Mesodermal cell (in vitro differentiated cells): ENCODE measurements around the gene ZFHX3. TPM values are rescaled to one million over a fixed set of nuclear protein-coding genes. Genes with fewer than 3 reads are reported as not detected.

Experiments
- H3K27ac ChIP-seq: 2 replicates; pipeline ENCODE4 v1.7.0; 2013; ENCODE audit warnings: mild to moderate bottlenecking, low read depth, low read length, moderate library complexity; ENCODE audit not compliant: severe bottlenecking
- H3K36me3 ChIP-seq: 2 replicates; pipeline ENCODE4 v1.7.1; 2013; ENCODE audit warnings: mild to moderate bottlenecking, low read length, moderate library complexity; ENCODE audit not compliant: control insufficient read depth, insufficient read depth
- H3K4me1 ChIP-seq: one replicate; pipeline ENCODE4 v1.7.1; 2013; ENCODE audit warnings: mild to moderate bottlenecking, low read length; ENCODE audit not compliant: insufficient read depth, control insufficient read depth, poor library complexity, severe bottlenecking
- H3K4me3 ChIP-seq: 2 replicates; pipeline ENCODE4 v1.7.0; 2013; ENCODE audit warnings: low read length, control low read depth, mild to moderate bottlenecking; ENCODE audit not compliant: insufficient read depth, poor library complexity, severe bottlenecking; ENCODE audit errors: extremely low read depth
- H3K9me3 ChIP-seq: 2 replicates; pipeline ENCODE4 v1.7.1; 2013; ENCODE audit warnings: mild to moderate bottlenecking, low read length, moderate library complexity; ENCODE audit not compliant: control insufficient read depth
- WGBS, 2 experiments: methylation state at CpG; one replicate each; pipeline ENCODE4 v1.1.5; 2013; ENCODE audit warnings: missing lambda C conversion rate in 2 of 2; ENCODE audit not compliant: insufficient coverage in 2 of 2; 5-methylcytosine and 5-hydroxymethylcytosine counted together
- polyA plus RNA-seq, 2 experiments: library from polyadenylated mRNA; stranded (reverse); fragments of 50-300 nt; gene quantifications; one replicate each; pipeline ENCODE4 v1.2.3, GENCODE V29; 2013

ZFHX3 gene
- polyA plus RNA-seq (2013, experiment 1 of 2), result 5.9 TPM
- polyA plus RNA-seq (2013, experiment 2 of 2), result 4.4 TPM

DNA sequence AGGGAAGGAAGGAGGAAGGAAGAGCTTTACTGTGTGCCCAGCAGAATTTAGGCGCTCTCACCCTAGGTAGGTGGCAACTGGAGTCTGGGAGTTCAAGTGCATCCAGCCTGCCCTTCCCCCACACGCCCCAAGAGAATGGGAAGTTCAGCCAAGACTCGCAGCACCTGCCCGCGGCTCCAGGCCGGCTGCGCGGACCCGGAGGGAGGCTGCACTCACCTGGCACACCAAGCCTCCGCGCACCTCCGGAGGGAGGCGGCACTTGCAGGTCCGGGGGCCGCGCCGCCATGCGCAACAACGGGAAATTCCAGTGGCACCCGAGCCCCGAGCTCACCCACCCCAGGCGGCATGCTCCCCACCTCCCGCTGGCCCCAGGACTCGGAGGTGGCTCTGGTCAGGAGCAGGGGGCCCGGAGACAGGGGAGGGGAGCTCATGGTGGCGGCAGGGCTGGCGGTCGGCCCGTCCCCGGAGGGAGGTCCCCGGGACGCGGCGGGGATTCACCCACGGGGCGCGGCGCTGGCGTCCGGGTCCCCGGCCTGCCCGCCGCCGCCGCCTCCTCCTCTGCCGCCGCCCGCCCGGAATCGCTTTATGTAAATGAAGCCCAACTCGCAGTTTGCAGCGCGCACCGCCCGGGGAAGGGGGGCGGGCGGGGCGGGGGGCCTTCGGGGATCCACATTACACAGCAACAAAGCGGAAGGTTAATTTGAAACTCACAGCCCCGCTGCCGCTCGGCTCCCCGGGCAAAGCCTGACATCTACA lies at the start of gene ZFHX3:
Gene ZFHX3, minus strand, starts transcription at position 593 of the 756 bp plus-strand sequence. CDS start 87,983 bp downstream, outside the sequence.
- 0 to 2% methylated on average over 31 to 57 of the region's 64 CpGs for WGBS, 2 experiments
- no peaks in the 10 kb centered on the region for H3K36me3 ChIP-seq
- peaks cover 70% of the 10 kb centered on the region for H3K4me1 ChIP-seq
- peak within 1 kb of the TSS; percentile 53 for H3K4me3 ChIP-seq
- peak within 1 kb of the TSS; percentile 77 for H3K27ac ChIP-seq
- no peaks in the 10 kb centered on the region for H3K9me3 ChIP-seq

DNA sequence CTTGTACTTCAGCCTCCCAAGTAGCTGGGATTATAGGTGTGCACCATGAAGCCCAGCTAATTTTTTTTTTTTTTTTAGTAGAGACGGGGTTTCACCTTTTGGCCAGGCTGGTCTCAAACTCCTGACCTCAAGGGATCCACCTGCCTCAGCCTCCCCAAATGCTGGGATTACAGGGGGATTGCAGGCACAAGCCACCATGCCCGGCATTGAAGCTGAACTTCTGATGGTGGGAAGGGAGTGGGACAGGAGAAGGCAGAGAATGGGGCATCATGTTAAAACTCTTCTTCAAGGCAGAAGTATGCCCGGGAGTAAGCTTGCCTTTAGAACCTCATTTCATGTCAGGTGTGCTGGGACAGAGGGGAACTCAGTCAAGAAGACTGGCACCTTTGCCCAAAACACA lies 48.6 kb upstream of the ZFHX3 start:
- Histone ChIP-seq H3K27ac (no peak overlapping the region), H3K4me1 (peaks cover 8% of the 10 kb centered on the region), H3K4me3 (no peak overlapping the region), H3K9me3 (peaks cover 6% of the 10 kb centered on the region), H3K36me3 (no peaks in the 10 kb centered on the region)
- WGBS, 2 experiments, result 80 to 100% methylated on average over 2 of the region's 3 CpGs

DNA sequence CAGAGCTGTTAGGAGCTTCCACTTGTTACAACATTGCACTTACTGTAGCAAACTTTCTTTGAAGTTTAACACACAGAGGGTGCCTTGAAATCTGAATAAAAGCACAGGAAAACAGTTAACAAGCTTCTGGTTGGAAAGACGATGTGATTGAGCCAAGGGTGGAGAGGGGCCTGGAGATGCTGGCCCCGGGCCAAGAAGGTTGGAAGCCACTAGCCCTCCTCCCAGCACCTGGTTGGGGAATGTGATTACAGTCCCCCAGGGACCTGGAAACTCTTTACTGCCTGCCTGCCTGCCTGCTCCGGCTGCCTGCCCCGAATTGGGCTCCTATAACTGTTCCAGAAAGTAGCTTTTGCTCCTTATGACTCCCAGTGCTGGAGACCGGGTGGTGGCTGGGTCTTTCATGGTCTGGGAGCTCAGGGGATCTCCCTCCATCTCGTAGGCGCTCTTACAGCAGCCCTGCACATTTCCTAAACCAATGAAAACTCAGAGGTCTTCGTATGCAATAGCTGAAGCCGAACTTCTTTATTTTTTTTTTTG lies 48.0 kb upstream of the ZFHX3 start:
- Histone ChIP-seq H3K4me3 (no peak overlapping the region), H3K36me3 (no peaks in the 10 kb centered on the region), H3K27ac (no peak overlapping the region), H3K9me3 (peaks cover 6% of the 10 kb centered on the region), H3K4me1 (peaks cover 8% of the 10 kb centered on the region)
- WGBS, 2 experiments, result 69 to 75% methylated on average over 9 of the region's 9 CpGs

DNA sequence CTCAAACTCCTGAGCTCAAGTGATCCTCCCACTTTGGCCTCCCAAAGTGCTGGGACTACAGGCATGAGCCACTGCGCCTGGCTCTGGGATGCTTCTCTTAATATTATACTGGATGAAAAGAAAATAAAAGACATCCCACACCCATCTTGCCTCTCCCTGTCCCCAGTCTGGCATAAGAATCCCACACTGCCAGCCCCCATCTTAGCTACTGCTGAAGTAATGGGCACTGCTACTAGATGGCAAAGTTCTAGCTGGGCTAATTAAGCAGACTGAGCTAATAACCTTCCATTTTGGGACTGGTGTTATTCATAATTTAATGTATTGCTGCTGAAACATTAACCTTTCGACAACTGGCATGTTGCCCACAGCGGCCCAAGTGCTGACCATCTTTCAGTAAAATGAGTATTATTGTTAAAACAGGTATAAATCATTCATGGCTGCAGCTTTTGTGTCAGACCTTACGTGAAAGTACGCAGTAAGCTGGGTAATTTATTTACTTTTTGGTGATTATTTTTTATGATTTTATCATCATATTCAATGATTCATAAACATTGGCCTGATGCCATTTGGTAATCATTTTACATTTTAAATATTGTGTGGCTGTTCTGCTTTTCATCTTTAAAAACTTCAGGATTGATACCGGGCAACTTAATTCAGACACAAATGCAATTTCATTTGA lies 47.4 kb upstream of the ZFHX3 start:
- no peaks in the 10 kb centered on the region for H3K36me3 ChIP-seq
- WGBS, 2 experiments, result 85 to 100% methylated on average over 2 of the region's 6 CpGs
- H3K4me3 ChIP-seq, result no peak overlapping the region
- no peak overlapping the region for H3K27ac ChIP-seq
- peaks cover 8% of the 10 kb centered on the region for H3K4me1 ChIP-seq
- peaks cover 6% of the 10 kb centered on the region for H3K9me3 ChIP-seq

DNA sequence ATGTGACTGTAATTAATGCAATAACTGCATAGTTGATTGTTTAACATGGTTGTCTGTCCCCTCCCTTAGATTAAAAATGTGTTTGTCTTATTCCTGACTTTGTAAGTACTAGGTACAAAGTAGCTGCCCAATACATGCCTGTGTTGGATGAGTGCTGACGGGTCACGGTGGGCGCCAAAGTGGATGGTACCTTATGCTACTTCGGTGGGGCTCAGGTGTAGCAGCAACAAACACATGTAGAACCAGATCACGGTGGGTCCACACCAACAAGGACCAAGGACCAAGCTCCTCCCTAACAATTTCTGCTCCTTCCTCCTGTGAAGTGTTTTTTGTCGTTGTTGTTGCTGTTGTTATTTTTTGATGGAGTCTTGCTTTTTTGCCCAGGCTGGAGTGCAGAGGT lies 46.4 kb upstream of the ZFHX3 start:
- Histone ChIP-seq H3K4me3 (no peak overlapping the region), H3K36me3 (no peaks in the 10 kb centered on the region), H3K9me3 (peaks cover 6% of the 10 kb centered on the region), H3K27ac (no peak overlapping the region), H3K4me1 (peaks cover 8% of the 10 kb centered on the region)
- WGBS, 2 experiments, result 86 to 90% methylated on average over 4 to 5 of the region's 6 CpGs

DNA sequence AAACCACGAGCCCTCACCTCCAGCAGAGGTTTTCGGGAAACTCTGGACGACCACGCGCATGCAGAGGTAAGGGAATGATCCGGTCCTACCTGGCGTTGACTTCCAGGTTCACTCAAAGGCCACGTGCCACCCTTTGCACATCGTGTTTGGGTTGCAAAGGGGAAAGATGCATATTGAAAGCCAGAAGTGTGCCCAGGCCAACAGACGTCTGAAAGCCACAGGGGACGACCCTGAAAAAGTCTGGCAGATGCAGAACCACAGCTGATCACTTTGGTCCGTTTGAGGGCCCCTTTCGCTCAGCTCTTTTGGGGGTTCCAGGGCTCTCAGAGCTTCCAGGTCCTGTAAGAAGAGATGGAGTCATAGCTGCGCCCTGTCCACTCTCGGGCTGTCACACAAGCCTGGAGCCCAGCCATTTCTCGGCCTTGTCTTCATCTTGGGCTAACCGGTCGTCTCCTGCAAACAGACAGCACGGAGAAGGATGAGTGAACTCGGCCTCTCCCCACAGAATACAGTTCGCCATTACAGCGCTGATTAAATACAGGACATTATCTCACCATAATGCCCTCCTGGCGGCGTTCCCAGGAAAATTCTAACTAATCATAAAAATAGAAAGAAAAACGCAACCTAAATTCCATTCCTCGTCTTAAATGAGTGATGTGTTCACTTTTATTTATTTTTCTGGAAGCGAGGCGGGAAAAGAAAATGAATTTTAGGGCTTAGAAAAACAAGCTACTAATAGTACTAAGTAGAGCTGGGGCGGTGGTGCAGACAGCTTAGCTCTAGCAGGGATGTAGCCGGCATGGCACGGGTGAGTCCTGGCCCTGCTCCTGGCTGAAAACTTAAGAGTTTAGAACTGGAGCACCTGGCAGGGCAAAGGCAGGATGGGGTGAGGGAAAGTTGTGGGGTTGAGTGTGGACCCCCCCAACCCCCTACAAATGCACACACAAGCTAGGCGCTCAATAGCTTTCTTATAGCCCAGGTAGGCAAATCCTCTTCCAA lies 45.5 kb upstream of the ZFHX3 start:
- Histone ChIP-seq H3K9me3 (peaks cover 6% of the 10 kb centered on the region), H3K36me3 (no peaks in the 10 kb centered on the region), H3K4me3 (no peak overlapping the region), H3K27ac (no peak overlapping the region), H3K4me1 (peaks cover 8% of the 10 kb centered on the region)
- WGBS, 2 experiments, result 93 to 95% methylated on average over 18 to 24 of the region's 32 CpGs

GRCh38 chr16:73092236-73092781 lies 44.4 kb upstream of the ZFHX3 start:
- no peak overlapping the region for H3K27ac ChIP-seq
- WGBS, 2 experiments, result 90% methylated on average over 15 to 16 of the region's 16 CpGs
- H3K4me1 ChIP-seq, result peaks cover 8% of the 10 kb centered on the region
- no peaks in the 10 kb centered on the region for H3K36me3 ChIP-seq
- H3K9me3 ChIP-seq, result peaks cover 6% of the 10 kb centered on the region
- H3K4me3 ChIP-seq, result no peak overlapping the region

DNA sequence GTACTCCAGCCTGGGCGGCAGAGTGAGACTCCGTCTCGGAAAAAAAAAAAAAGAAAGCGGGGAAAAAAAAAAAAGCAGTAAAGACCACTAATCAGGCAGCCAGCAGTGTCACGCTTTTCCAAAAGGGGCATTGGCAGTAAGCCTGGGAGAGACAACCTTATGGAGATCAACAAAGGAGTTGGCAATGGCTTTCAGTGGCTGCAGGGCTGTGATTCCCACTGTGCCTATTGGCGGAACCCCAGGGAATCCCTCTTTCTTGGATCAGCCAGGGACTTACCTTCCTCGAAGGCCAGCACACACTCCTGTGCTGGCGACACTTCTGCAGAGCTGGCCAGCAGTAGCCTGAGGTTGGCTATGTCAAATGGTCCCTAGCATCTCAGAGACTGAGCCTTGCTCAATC lies 43.2 kb upstream of the ZFHX3 start:
- WGBS, 2 experiments, result 94 to 95% methylated on average over 4 to 8 of the region's 8 CpGs
- Histone ChIP-seq H3K4me3 (no peak overlapping the region), H3K4me1 (peaks cover 8% of the 10 kb centered on the region), H3K9me3 (peaks cover 6% of the 10 kb centered on the region), H3K27ac (no peak overlapping the region), H3K36me3 (no peaks in the 10 kb centered on the region)

DNA sequence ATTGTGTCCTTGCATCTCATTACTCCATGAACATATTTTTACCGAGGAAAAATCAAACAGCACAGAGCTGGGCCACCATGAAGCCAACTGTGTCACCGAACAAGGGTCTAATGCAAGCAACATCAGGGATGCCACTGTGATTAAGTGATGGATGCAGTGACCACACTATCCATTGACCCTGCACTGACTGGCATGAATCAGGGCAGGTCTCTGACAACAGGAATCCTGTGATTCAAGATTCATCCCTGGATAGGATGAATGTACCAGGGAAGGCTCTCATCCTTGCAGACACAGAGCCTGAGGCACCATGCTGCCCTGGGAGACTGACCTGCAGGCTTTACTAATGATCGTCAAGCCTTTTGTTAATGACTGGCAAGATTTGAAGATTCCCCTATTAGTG lies 41.5 kb upstream of the ZFHX3 start:
- Histone ChIP-seq H3K27ac (no peak overlapping the region), H3K9me3 (peaks cover 10% of the 10 kb centered on the region), H3K4me1 (peaks cover 8% of the 10 kb centered on the region), H3K4me3 (no peak overlapping the region), H3K36me3 (no peaks in the 10 kb centered on the region)
- 84 to 95% methylated on average over 2 of the region's 3 CpGs for WGBS, 2 experiments

GRCh38 chr16:73086108-73086507 lies 38.2 kb upstream of the ZFHX3 start:
- no peaks in the 10 kb centered on the region for H3K4me1 ChIP-seq
- peaks cover 4% of the 10 kb centered on the region for H3K9me3 ChIP-seq
- no peaks in the 10 kb centered on the region for H3K36me3 ChIP-seq
- H3K27ac ChIP-seq, result no peak overlapping the region
- WGBS, 2 experiments, result 80% methylated on average over 1 of the region's 4 CpGs; no CpG with 5 or more reads in 1 of the 2 experiments
- H3K4me3 ChIP-seq, result no peak overlapping the region
